GM10248 (cell line): ENCODE measurements around the gene TSC22D3.

Experiments used
- CTCF ChIA-PET: fragments of 300-600 bp; sonication (Branson Sonifier 250); formaldehyde crosslinking; extraction: SDS; loops from one replicate; lab custom pipeline; 2021; ENCODE audit warnings: antibody characterized with exemption; lab: Yijun Ruan, JAX
- POLR2A ChIA-PET: fragments of 350-650 bp; sonication (Branson Sonifier 250); formaldehyde crosslinking; extraction: SDS; loops from one replicate; lab custom pipeline; 2020; ENCODE audit warnings: antibody characterized with exemption; lab: Yijun Ruan, JAX
- DNase-seq: peaks from one replicate; pipeline ENCODE4 v3.0.0; 2012; ENCODE audit errors: extremely low spot score
- CTCF ChIP-seq: IDR thresholded peaks from 2 replicates; pipeline ENCODE4 v1.5.1; 2012; ENCODE audit warnings: mild to moderate bottlenecking, low read depth; ENCODE audit errors: extremely low read depth, missing control alignments, control extremely low read depth

Gene TSC22D3

GRCh38 chrX:107787827-107788226 lies 12.2 kb upstream of the TSC22D3 start:
- DNase-seq: no peak
- no peak for TF ChIP-seq CTCF
- CTCF ChIA-PET: interaction anchor here (1.0 kb wide), 1 partner anchor 128 kb away, joined by 3 read pairs; no protein-coding TSS in a partner anchor
- POLR2A ChIA-PET: no interaction called here

GRCh38 chrX:107780525-107780924 lies 4.9 kb upstream of the TSC22D3 start:
- no peak for TF ChIP-seq CTCF
- POLR2A ChIA-PET: interaction anchor here (0.7 kb wide), 1 partner anchor 307 kb away, joined by 4 read pairs; no protein-coding TSS in a partner anchor
- CTCF ChIA-PET: interaction anchor here (1.2 to 9.4 kb wide), 2 partner anchors 108 to 123 kb away, joined by 3 to 222 read pairs; no protein-coding TSS in a partner anchor
- no peak for DNase-seq

- ChIA-PET CTCF (interaction anchor here (0.7 to 9.4 kb wide), 28 partner anchors 8 to 879 kb away, joined by 3 to 222 read pairs (median 4); partner anchors contain the start of genes PRPS1 and RIPPLY1), POLR2A (no interaction called here)
- no peak for DNase-seq
- no peak for TF ChIP-seq CTCF
Observed at GRCh38 chrX:107777536-107777832, 1.9 kb upstream of the TSC22D3 start, which contains the start of gene NCBP2L. NCBP2L (plus strand) TSS chrX:107777733; CDS start chrX:107794221, 16,488 bp downstream.

- ChIA-PET CTCF (interaction anchor here (0.7 to 9.4 kb wide), 29 partner anchors 9 to 879 kb away, joined by 3 to 222 read pairs (median 4); partner anchors contain the start of genes PRPS1 and RIPPLY1), POLR2A (no interaction called here)
- peak; percentile 76 for DNase-seq
- peak; percentile 40 for TF ChIP-seq CTCF
Observed at GRCh38 chrX:107776649-107777535, 1.3 kb upstream of the TSC22D3 start.

GRCh38 chrX:107775000-107775733 lies 420 bp downstream of the TSC22D3 start:
- ChIA-PET CTCF (interaction anchor here (0.9 to 9.4 kb wide), 15 partner anchors 9 to 749 kb away, joined by 3 to 222 read pairs (median 4); partner anchors contain the start of gene PRPS1), POLR2A (interaction anchor here (1.5 kb wide), 1 partner anchor 59 kb away, joined by 5 read pairs; no protein-coding TSS in a partner anchor)
- TF ChIP-seq CTCF: no peak
- DNase-seq: no peak

GRCh38 chrX:107773906-107774435 lies 1.6 kb downstream of the TSC22D3 start:
- no peak for DNase-seq
- ChIA-PET POLR2A (no interaction called here), CTCF (interaction anchor here (1.0 to 9.4 kb wide), 3 partner anchors 9 to 117 kb away, joined by 3 to 222 read pairs (median 44); no protein-coding TSS in a partner anchor)
- no peak for TF ChIP-seq CTCF
